Neural progenitor cell (in vitro differentiated cells): Measurements from ENCODE around the gene NCOA3.

Experiments
- CTCF ChIP-seq: fragments of 200-600 bp; sonication (generic); IDR thresholded peaks from 2 replicates; pipeline ENCODE4 v1.5.1; 2017; ENCODE audit warnings: antibody characterized with exemption, mild to moderate bottlenecking
- EZH2 ChIP-seq: fragments of 200-600 bp; sonication (generic); IDR thresholded peaks from 2 replicates; pipeline ENCODE4 v1.6.1; 2017; ENCODE audit warnings: antibody characterized with exemption, mild to moderate bottlenecking, moderate library complexity
- EZH2phosphoT487 ChIP-seq: fragments of 200-600 bp; sonication (generic); IDR thresholded peaks from 2 replicates; pipeline ENCODE4 v1.6.1; 2017; ENCODE audit warnings: antibody characterized with exemption

DNA sequence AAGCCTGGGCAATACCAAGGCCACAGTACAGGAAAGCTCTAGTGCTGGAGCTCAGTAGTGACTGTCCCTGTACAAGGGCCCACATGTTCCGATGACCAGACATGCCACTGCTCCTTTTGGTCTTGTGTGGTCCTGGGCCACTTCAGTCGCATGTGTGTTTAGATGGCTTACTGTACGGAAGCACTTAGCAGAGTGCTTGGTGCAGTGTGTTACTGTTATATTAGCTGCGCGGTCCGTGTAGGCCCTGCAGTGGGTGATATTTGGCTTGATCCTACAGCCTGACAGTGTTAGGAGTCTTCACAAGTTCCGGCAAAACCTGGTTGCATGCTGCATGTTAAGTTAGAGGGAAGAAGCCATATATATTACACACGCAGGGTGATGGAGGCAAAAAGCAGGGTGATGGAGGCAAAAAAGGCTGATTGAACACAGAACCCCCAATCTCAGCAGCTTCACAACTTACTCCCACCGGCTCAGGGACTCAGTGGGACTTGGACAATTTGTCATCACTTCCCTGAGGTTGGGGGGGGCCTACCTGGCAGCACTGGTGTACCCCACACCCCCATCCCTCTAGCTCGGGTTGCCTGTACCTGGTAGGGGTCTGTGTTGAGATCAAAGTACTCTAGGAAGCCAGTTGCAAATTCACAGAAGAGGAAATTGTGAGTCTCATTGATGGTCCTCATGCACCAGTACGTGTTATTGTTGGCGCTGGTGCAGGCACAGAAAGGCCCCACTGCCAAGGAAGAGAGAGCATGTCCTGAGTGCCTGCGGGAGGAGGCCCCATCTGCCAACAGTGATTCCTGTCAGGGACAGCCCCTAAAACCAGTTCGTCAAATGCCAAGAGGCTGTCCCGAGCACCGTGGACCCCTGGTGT, 161.0 kb downstream of the NCOA3 start:
- no peak for TF ChIP-seq CTCF
- no peak for TF ChIP-seq EZH2
- TF ChIP-seq EZH2phosphoT487, result no peak
